Measurements from ENCODE around the gene HOXC12. TPM values are rescaled to one million over a fixed set of nuclear protein-coding genes. Genes with fewer than 3 reads are reported as not detected.

Gene HOXC12
- total RNA-seq (2021) (not detected in 3 replicates), Bru-seq, nascent RNA (not detected)
- long read RNA-seq, experiment 1: 0 reads
- long read RNA-seq, experiment 2: 0 reads
- long read RNA-seq, experiment 3: 0 reads

- no peaks in the 10 kb centered on the region for H3K36me3 Mint-ChIP-seq
- H3K9me3 Mint-ChIP-seq: no peaks in the 10 kb centered on the region
- ChIA-PET POLR2A (no interaction called here), CTCF (interaction anchor here (0.6 to 4.9 kb wide), 3 partner anchors 30 to 198 kb away, joined by 4 to 26 read pairs (median 4); partner anchors contain the start of gene HOXC10)
- peaks cover 26% of the 10 kb centered on the region for H3K4me1 Mint-ChIP-seq
- no peak within 1 kb of the TSS for H3K27ac Mint-ChIP-seq
- no peak within 1 kb of the TSS; the same call in 1 of the 2 replicates for H3K4me3 Mint-ChIP-seq
- DNase-seq (ENCODE audit: low spot score) (no peak), ATAC-seq (no peak)
- peaks cover 100% of the 10 kb centered on the region for H3K27me3 Mint-ChIP-seq (ENCODE audit: low read depth)
- TF ChIP-seq USF2 (CRISPR knock-in tag; IDR thresholded peaks at IDR 0.05) (peak; percentile 57; the same call in 1 of the 2 replicates), ZNF416 (CRISPR knock-in tag; IDR thresholded peaks at IDR 0.05) (no peak), NFYB (CRISPR knock-in tag; conservative IDR thresholded peaks at IDR 0.05; ENCODE audit: low read depth) (peak; percentile 58), ETV6 (CRISPR knock-in tag; IDR thresholded peaks at IDR 0.05) (no peak), ZBTB21 (CRISPR knock-in tag; IDR thresholded peaks at IDR 0.05; ENCODE audit: borderline replicate concordance) (no peak), E2F5 (CRISPR knock-in tag; IDR thresholded peaks at IDR 0.05) (no peak), NFE2L1 (CRISPR knock-in tag; IDR thresholded peaks at IDR 0.05) (no peak), ZNF232 (CRISPR knock-in tag; IDR thresholded peaks at IDR 0.05) (no peak)
Measured at GRCh38 chr12:53954694-53955035, at the start of gene HOXC12. TSS of gene HOXC12 (plus strand) at chr12:53954903. CDS start at chr12:53954930, 27 bp downstream.

GRCh38 chr12:53907103-53907502, 47.6 kb upstream of the HOXC12 start:
- peaks cover 32% of the 10 kb centered on the region for H3K27me3 Mint-ChIP-seq (ENCODE audit: low read depth)
- ATAC-seq: no peak
- TF ChIP-seq ATF3 (CRISPR knock-in tag; conservative IDR thresholded peaks at IDR 0.05) (no peak), ERG (CRISPR knock-in tag; IDR thresholded peaks at IDR 0.05) (no peak), ZNF532 (CRISPR knock-in tag; IDR thresholded peaks at IDR 0.05; ENCODE audit: borderline replicate concordance) (no peak), SMAD4 (CRISPR knock-in tag; IDR thresholded peaks at IDR 0.05) (no peak), ETV6 (CRISPR knock-in tag; IDR thresholded peaks at IDR 0.05) (no peak), MYBL2 (CRISPR knock-in tag; IDR thresholded peaks at IDR 0.05) (no peak), TCF7 (CRISPR knock-in tag; IDR thresholded peaks at IDR 0.05; ENCODE audit: low read depth) (no peak), RELA (CRISPR knock-in tag; IDR thresholded peaks at IDR 0.05; ENCODE audit: borderline replicate concordance) (no peak), ATF2 (CRISPR knock-in tag; IDR thresholded peaks at IDR 0.05; ENCODE audit: borderline replicate concordance, low read depth) (no peak)
- DNase-seq (ENCODE audit: low spot score): no peak
- no peak overlapping the region for H3K4me3 Mint-ChIP-seq
- POLR2A ChIA-PET: no interaction called here
- no peaks in the 10 kb centered on the region for H3K36me3 Mint-ChIP-seq
- CTCF ChIA-PET: interaction anchor here (0.9 kb wide), 1 partner anchor 150 kb away, joined by 3 read pairs; no protein-coding TSS in a partner anchor
- H3K27ac Mint-ChIP-seq: no peak overlapping the region
- no peaks in the 10 kb centered on the region for H3K4me1 Mint-ChIP-seq
- no peaks in the 10 kb centered on the region for H3K9me3 Mint-ChIP-seq

Measured in WTC11 (cell line).